ENCODE data around the gene EPHB1.

EPHB1 gene

GRCh38 chr3:135158520-135158919 is 363.5 kb downstream of the EPHB1 start:
- DNase-seq (ENCODE audit: low read depth, low spot score): no peak

DNA sequence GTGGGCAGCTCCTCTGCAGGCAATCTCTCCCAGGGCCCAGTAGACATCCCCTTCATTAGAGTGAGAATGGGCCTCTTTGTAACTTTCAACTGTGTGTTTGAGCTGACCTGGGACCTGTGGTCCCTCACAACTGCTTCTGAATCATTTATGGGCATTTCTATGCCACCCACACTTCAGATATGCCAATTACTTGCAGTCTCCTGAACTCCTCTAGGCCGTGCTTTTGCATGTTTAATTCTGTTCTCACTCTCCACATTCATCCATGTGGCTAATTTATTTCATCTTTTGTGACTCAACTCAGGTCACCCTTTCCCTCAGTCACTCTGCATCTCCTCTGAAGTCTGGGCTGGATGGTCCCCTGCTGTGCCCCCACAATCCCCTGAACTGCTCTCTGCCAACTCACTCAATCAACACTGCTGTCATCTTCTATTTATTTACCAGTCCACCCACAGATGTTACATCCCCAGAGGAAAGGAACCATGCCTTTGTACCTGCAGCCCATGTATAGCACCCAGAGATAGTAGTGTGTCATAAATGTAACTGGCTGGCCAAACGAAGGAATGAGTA is 364.7 kb downstream of the EPHB1 start:
- DNase-seq (ENCODE audit: low read depth, low spot score): peak; percentile 20

DNA sequence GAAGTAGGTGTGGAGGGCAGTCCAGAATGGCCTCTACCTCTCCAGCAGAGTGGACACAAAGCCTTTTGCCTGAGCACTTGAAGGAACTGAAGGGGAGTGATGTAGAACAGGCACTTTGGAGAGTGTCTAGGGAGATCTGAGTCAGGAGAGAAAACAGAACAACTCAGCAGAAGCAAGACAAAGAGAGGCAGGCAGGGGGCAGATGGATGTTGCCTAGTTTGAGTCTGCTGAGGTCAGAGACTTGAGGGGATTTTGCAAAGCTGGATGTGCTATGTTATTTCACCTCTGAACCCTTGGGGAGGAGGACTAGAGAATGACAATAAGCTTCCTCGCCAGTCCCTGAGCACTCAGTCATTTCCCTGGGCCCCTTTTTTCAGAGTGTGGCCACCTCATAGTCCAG is 366.4 kb downstream of the EPHB1 start:
- peak; percentile 60 for DNase-seq (ENCODE audit: low read depth, low spot score)

DNA sequence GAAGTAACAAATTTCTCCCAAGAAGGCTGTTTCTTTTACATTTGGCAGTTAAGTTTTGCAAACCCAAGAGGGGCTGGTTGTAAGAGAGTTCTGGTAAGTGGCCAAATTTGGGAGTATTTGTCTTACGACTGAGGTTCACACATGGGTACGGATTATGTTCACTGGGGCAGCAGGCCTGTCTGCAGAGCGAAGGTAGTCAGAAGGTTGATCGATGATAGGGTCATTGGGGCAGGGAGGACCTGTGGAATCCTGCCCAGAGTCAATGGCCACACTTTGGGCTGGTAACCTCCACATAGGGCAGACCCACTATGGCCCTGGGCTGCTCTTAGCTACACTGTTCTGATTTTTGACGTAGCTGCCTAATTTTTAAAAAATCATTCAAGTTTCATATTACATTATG is 368.6 kb downstream of the EPHB1 start:
- no peak for DNase-seq (ENCODE audit: low read depth, low spot score)

- no peak for DNase-seq (ENCODE audit: low read depth, low spot score)
Observed at GRCh38 chr3:135165260-135165659, 370.2 kb downstream of the EPHB1 start.

GRCh38 chr3:135166266-135166825 is 371.3 kb downstream of the EPHB1 start:
- no peak for DNase-seq (ENCODE audit: low read depth, low spot score)

DNA sequence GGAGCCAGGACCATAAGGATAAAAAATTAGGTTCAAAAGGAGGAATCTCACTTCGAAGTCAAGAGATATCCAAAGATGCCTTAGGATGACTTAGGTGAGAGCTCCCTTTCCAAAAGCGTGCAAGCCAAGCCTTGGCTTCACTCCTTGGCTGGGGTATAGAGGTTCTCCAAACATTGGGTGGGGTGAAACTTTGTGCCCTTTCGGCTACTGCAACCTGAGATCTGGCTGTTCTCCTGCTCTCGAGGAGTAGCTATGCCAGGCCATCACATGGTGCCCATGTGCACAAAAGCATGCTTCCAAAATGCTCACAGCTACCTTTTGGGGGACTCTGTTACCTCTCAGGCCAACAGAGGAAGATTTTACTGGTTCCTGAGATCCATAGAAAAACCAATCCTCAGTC is 373.8 kb downstream of the EPHB1 start:
- DNase-seq (ENCODE audit: low read depth, low spot score): no peak

DNA sequence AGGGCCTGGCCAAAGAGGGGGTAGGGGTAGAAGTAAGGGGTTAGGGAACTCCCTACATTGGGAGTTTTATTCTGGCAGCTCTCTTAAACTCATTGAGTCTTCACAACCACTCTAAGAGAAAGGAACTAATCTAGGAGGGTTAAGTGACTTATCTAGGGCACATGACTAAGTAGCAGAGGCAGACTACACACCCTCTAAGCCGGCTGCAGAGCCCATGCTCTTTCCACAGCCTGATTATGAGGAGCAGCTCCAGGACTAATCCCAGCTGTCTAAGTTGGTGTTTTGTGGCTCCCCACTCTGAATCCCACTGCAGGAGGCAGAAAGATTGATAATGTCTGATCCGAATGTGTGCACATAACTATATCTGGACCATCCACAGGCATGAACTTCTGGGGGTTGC is 374.6 kb downstream of the EPHB1 start:
- peak; percentile 8 for DNase-seq (ENCODE audit: low read depth, low spot score)

DNA sequence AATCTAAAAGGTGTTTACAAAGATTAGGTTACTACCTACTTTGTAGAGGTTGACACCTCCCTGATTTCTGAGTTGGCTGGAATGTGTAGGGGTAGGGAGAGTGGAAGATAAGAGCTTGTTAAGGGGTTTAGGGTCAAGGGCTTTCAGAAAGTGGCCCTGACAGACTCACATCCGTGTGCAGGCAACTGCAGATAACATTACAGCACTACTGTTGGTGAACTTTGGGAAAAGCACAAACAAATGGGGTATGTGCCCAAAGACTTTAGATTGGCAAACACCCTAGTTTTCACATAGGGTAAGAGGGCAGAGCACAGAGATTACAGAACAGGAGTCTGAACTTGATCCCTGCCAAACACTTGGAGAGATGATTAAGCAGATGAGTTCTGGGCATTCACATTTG is 375.7 kb downstream of the EPHB1 start:
- DNase-seq (ENCODE audit: low read depth, low spot score): no peak

DNA sequence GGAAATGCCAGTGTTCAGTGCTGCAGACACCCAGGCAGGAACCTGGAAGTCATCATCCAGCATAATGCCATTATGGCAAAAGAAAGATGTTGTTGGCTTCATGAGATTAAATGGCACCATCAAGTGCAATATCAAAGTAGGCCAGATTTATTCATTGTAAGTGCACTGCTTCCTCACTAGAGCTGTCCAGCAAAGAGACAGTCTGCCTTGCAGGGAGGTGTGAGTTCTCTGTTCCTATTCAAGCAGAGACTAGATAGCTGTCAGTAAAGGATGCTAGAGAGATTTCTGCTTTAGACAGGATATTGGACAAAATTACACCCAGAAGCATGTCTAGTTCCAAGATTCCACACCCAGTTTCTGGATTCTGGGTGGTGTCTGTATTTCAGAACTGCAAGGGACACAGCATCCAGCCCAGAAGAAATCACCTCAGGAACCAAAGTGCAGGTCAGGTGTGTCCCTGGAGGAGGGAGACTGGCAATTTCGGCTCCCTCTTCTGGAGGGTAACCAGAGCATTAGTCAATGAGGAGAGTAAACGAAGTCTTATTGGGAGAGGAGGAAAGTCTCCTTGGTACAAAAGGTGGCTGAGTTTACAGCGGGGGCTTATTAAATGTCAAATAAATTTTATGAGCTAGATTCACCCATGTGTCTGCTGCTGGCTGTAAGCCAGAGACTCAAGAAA is 377.3 kb downstream of the EPHB1 start:
- DNase-seq (ENCODE audit: low read depth, low spot score): no peak

- DNase-seq (ENCODE audit: low read depth, low spot score): no peak
Observed at GRCh38 chr3:135175728-135176277, 380.7 kb downstream of the EPHB1 start.

DNA sequence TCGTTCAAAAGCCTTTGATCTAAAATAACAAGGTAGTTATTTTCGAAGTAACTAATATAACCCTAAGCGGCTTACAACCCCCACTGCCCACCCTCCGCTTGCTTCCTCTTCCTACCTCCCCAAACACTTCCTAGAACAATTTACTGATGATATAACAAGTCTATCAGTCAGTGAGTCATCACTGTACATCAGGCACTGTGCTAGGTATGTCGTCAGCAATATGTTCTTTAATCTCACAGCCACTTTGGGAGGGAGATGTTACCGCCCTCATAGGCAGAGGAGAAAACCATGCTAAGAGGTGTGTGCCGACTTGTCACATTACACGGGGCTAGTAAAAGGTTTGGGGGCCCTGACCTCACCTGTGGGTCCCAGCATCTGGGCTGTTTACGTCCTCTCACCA is 381.8 kb downstream of the EPHB1 start:
- no peak for DNase-seq (ENCODE audit: low read depth, low spot score)

DNA sequence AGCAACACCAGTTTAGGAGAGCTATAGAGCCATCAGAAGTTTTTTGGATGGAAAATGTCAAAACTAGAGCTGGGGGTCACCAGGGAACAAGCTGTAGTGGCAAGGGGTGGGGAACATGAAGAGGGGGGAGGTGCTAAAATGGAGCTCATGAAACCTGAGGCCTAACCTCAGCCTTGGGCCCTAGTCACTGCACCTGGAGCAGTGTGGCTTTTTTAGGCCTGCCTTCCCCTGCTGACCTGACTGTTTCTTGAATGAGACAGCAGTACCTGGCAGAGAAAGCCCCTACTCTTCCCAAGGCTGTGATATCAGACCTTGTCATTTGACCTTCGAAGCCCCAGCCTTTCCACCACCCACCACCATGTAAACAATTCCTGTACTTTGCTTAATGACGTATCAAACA is 383.5 kb downstream of the EPHB1 start:
- no peak for DNase-seq (ENCODE audit: low read depth, low spot score)

DNA sequence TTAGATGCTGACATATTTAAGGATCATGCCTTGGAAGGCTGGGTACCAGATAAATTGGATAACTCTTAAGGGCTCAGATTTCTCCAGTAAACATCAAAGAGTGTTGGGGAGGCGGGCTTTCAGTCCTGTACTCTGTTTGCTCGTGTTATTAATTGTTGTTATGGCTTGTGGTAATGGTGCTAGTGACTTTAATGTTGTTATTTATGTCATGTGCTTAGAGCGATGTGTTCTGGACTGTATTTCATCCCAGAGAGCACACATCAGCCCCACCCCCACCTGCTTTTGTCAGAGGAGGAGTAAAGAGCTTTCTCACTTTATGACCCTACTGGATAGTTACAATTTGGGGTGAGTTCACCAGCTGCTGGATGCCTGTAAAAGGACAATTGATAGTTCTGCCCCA is 386.3 kb downstream of the EPHB1 start:
- DNase-seq (ENCODE audit: low read depth, low spot score): no peak

- no peak for DNase-seq (ENCODE audit: low read depth, low spot score)
Observed at GRCh38 chr3:135182364-135182998, 387.4 kb downstream of the EPHB1 start.

DNA sequence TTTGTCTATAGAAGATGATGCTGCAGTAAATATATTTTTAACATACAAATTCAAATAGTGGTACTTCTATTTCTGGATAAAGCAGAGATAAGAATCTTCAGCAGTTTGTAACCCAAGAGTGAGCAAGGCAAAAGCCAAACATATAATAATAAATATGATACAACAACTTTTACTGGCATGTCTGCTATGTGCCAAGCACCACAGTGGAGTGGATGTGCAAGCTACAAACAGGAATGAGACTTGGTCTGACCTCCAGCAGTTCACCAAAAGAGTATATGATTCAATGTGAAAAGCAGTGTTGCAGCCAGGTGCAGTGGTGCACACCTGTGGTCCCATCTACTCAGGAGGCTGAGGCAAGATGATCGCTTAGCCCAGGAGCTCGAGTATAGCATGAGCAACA is 395.6 kb downstream of the EPHB1 start:
- DNase-seq (ENCODE audit: low read depth, low spot score): no peak

DNA sequence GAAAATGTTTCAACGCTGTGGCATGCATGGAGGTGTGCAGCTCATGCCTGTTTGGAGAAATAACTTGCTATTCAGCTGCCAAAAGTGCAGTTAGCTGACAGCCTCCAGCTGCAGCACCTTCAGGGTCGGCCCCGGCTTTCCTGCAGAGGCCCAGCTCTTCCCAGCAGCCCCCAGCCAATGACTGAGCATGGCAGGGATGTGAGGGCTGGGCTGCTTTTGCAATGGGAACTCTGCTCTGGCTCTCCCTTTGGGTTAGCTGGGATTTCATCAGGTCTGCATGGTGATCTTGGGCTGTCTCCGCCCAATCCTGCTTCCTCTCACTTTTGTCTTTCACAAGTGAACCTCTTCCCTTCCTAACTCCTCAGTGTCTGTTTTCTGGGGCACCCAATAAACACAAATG is 396.6 kb downstream of the EPHB1 start:
- DNase-seq (ENCODE audit: low read depth, low spot score): peak; percentile 11

- DNase-seq (ENCODE audit: low read depth, low spot score): no peak
Observed at GRCh38 chr3:135192929-135193328, 397.9 kb downstream of the EPHB1 start.

- no peak for DNase-seq (ENCODE audit: low read depth, low spot score)
Observed at GRCh38 chr3:135197246-135197645, 402.2 kb downstream of the EPHB1 start.

- DNase-seq (ENCODE audit: low read depth, low spot score): no peak
Observed at GRCh38 chr3:135197856-135198255, 402.8 kb downstream of the EPHB1 start.

- no peak for DNase-seq (ENCODE audit: low read depth, low spot score)
Observed at GRCh38 chr3:135199137-135199536, 404.1 kb downstream of the EPHB1 start.

GRCh38 chr3:135203026-135203425 is 408.0 kb downstream of the EPHB1 start:
- DNase-seq (ENCODE audit: low read depth, low spot score): no peak

DNA sequence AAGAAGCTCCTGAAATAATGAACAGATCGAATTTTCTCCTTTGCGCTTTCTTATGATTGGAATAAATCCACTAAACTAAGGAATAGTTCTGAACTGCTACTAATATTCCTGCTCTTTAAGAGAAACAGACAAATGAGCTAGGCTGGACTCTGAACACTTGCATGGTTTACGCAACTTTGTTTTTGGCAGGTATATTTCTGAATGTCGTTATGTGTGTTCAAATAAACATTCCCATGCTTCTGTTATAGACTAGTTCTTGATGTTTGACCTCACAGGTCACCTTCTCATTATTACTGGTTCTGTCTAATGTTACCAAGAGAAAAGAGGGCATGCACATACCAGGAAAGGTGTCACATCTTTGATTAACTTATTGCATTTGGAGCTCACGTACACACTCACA is 418.2 kb downstream of the EPHB1 start:
- no peak for DNase-seq (ENCODE audit: low read depth, low spot score)
